ENCODE measurements around the gene FAU. TPM values are rescaled to one million over a fixed set of nuclear protein-coding genes. Genes with fewer than 3 reads are reported as not detected.

The FAU gene
- polyA plus RNA-seq, 1 of the 3 experiments (the other 2 are of a cell fraction), result 1,210 TPM

DNA sequence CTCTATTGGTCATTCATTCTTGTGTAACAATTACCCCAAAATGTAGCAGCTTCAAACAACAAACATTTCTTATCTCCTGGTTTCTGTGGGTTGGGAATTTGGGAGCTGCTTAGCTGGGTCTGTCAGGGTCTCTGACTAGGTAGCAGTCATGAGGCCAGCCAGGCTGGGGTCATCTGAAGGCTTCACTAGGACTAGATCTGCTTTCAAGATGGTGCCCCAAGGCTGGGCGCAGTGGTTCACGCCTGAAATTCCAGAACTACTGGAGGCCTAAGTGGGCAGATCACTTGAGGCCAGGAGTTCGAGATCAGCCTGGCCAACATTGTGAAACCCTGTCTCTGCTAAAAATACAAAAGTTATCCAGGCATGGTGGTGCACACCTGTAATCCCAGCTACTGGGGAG, 35.0 kb upstream of the FAU start:
- Histone ChIP-seq H4K20me1 (ENCODE audit: insufficient read depth) (no peaks in the 10 kb centered on the region), H3K27ac (ENCODE audit: low read depth in 2 of 2, low read length in 1 of 2) (no peak overlapping the region), H3K9me2 (no peaks in the 10 kb centered on the region), H3K27me3 (ENCODE audit: insufficient read depth) (no peaks in the 10 kb centered on the region), H3K4me1 (ENCODE audit: control insufficient read depth in 1 of 2, insufficient read depth in 2 of 2, low read depth in 1 of 2, low read length in 1 of 2) (no peaks in the 10 kb centered on the region), H3K79me2 (ENCODE audit: insufficient read depth) (no peaks in the 10 kb centered on the region), H3K4me3 (ENCODE audit: low read depth in 2 of 2, low read length in 1 of 2) (no peak overlapping the region), H3K9me3 (no peaks in the 10 kb centered on the region), H3K4me2 (no peak overlapping the region), H3F3A (replicated peaks; ENCODE audit: insufficient read depth) (no peaks in the 10 kb centered on the region), H3K9ac (no peak overlapping the region), H3K36me3 (replicated peaks in 1 of 2; ENCODE audit: control insufficient read depth in 1 of 2, insufficient read depth in 2 of 2, low read length in 1 of 2) (no peaks in the 10 kb centered on the region), H2AFZ (ENCODE audit: low read depth) (no peak overlapping the region)
- no peak for TF ChIP-seq POLR2AphosphoS5 (IDR thresholded peaks at IDR 0.05; ENCODE audit: low read depth, low read length)
- TF ChIP-seq, protein P1, sequence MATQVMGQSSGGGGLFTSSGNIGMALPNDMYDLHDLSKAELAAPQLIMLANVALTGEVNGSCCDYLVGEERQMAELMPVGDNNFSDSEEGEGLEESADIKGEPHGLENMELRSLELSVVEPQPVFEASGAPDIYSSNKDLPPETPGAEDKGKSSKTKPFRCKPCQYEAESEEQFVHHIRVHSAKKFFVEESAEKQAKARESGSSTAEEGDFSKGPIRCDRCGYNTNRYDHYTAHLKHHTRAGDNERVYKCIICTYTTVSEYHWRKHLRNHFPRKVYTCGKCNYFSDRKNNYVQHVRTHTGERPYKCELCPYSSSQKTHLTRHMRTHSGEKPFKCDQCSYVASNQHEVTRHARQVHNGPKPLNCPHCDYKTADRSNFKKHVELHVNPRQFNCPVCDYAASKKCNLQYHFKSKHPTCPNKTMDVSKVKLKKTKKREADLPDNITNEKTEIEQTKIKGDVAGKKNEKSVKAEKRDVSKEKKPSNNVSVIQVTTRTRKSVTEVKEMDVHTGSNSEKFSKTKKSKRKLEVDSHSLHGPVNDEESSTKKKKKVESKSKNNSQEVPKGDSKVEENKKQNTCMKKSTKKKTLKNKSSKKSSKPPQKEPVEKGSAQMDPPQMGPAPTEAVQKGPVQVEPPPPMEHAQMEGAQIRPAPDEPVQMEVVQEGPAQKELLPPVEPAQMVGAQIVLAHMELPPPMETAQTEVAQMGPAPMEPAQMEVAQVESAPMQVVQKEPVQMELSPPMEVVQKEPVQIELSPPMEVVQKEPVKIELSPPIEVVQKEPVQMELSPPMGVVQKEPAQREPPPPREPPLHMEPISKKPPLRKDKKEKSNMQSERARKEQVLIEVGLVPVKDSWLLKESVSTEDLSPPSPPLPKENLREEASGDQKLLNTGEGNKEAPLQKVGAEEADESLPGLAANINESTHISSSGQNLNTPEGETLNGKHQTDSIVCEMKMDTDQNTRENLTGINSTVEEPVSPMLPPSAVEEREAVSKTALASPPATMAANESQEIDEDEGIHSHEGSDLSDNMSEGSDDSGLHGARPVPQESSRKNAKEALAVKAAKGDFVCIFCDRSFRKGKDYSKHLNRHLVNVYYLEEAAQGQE (IDR thresholded peaks at IDR 0.05; ENCODE audit: low read depth, low read length), result no peak
- TF ChIP-seq, protein P2, sequence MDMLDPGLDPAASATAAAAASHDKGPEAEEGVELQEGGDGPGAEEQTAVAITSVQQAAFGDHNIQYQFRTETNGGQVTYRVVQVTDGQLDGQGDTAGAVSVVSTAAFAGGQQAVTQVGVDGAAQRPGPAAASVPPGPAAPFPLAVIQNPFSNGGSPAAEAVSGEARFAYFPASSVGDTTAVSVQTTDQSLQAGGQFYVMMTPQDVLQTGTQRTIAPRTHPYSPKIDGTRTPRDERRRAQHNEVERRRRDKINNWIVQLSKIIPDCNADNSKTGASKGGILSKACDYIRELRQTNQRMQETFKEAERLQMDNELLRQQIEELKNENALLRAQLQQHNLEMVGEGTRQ (IDR thresholded peaks at IDR 0.05; ENCODE audit: borderline replicate concordance, low read depth, low read length), result no peak
- no peak for TF ChIP-seq SIN3A (IDR thresholded peaks at IDR 0.05; ENCODE audit: borderline replicate concordance, low read depth, low read length)
- no peak for TF ChIP-seq FOXM1 (IDR thresholded peaks at IDR 0.05; ENCODE audit: low read depth)
- TF ChIP-seq GABPA (IDR thresholded peaks at IDR 0.05; ENCODE audit: low read depth), result no peak
- 0% methylated on average over 1 of the region's 3 CpGs for WGBS (ENCODE audit: low lambda C conversion rate)
- ChIA-PET POLR2A (no interaction called here), CTCF (no interaction called here)
- DNase-seq, result no peak

DNA sequence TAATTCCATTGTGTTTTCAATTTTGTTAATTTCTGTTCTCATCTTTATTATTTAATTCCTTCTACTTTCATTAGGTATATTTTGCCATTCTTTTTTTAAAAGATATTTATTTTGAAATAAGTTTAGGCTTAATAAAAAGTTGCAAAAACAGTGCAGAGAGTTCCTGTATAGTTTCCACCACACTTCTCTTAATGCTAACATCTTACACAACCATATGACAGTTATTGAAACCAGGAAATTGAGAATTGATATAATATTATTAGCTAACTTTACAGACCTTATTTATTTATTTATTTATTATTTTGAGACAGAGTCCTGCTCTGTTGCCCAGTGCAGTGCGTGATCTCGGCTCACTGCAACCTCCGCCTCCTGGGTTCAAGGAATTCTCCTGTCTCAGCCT, 34.3 kb upstream of the FAU start:
- Histone ChIP-seq H3K4me3 (ENCODE audit: low read depth in 2 of 2, low read length in 1 of 2) (no peak overlapping the region), H3K9ac (no peak overlapping the region), H3K4me2 (no peak overlapping the region), H3K9me2 (no peaks in the 10 kb centered on the region), H3K79me2 (ENCODE audit: insufficient read depth) (no peaks in the 10 kb centered on the region), H3F3A (replicated peaks; ENCODE audit: insufficient read depth) (no peaks in the 10 kb centered on the region), H2AFZ (ENCODE audit: low read depth) (no peak overlapping the region), H3K27ac (ENCODE audit: low read depth in 2 of 2, low read length in 1 of 2) (no peak overlapping the region), H3K4me1 (ENCODE audit: control insufficient read depth in 1 of 2, insufficient read depth in 2 of 2, low read depth in 1 of 2, low read length in 1 of 2) (no peaks in the 10 kb centered on the region), H3K36me3 (replicated peaks in 1 of 2; ENCODE audit: control insufficient read depth in 1 of 2, insufficient read depth in 2 of 2, low read length in 1 of 2) (no peaks in the 10 kb centered on the region), H3K9me3 (no peaks in the 10 kb centered on the region), H3K27me3 (ENCODE audit: insufficient read depth) (no peaks in the 10 kb centered on the region), H4K20me1 (ENCODE audit: insufficient read depth) (no peaks in the 10 kb centered on the region)
- 84% methylated on average over 3 of the region's 3 CpGs for WGBS (ENCODE audit: low lambda C conversion rate)
- TF ChIP-seq, protein P1 (IDR thresholded peaks at IDR 0.05; ENCODE audit: low read depth, low read length), result no peak
- TF ChIP-seq NFIC (IDR thresholded peaks at IDR 0.05; ENCODE audit: borderline replicate concordance) (no peak), RFX5 (IDR thresholded peaks at IDR 0.05; ENCODE audit: low read length) (no peak), NRF1 (IDR thresholded peaks at IDR 0.05; ENCODE audit: low read depth, low read length) (no peak), RCOR1 (IDR thresholded peaks at IDR 0.05; ENCODE audit: low read length) (no peak), MXI1 (IDR thresholded peaks at IDR 0.05; ENCODE audit: low read depth, low read length) (no peak), EZH2phosphoT487 (IDR thresholded peaks at IDR 0.05; ENCODE audit: borderline replicate concordance, low read depth) (no peak), SMC3 (IDR thresholded peaks at IDR 0.05; ENCODE audit: low read depth, low read length) (no peak), ELF1 (IDR thresholded peaks at IDR 0.05) (no peak)
- TF ChIP-seq, protein P3, sequence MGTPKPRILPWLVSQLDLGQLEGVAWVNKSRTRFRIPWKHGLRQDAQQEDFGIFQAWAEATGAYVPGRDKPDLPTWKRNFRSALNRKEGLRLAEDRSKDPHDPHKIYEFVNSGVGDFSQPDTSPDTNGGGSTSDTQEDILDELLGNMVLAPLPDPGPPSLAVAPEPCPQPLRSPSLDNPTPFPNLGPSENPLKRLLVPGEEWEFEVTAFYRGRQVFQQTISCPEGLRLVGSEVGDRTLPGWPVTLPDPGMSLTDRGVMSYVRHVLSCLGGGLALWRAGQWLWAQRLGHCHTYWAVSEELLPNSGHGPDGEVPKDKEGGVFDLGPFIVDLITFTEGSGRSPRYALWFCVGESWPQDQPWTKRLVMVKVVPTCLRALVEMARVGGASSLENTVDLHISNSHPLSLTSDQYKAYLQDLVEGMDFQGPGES (IDR thresholded peaks at IDR 0.05; ENCODE audit: low read depth, low read length), result no peak
- TF ChIP-seq, protein P4, sequence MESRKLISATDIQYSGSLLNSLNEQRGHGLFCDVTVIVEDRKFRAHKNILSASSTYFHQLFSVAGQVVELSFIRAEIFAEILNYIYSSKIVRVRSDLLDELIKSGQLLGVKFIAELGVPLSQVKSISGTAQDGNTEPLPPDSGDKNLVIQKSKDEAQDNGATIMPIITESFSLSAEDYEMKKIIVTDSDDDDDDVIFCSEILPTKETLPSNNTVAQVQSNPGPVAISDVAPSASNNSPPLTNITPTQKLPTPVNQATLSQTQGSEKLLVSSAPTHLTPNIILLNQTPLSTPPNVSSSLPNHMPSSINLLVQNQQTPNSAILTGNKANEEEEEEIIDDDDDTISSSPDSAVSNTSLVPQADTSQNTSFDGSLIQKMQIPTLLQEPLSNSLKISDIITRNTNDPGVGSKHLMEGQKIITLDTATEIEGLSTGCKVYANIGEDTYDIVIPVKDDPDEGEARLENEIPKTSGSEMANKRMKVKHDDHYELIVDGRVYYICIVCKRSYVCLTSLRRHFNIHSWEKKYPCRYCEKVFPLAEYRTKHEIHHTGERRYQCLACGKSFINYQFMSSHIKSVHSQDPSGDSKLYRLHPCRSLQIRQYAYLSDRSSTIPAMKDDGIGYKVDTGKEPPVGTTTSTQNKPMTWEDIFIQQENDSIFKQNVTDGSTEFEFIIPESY (IDR thresholded peaks at IDR 0.05; ENCODE audit: borderline replicate concordance, low read depth), result no peak
- POLR2A ChIA-PET, result no interaction called here
- DNase-seq, result no peak
- CTCF ChIA-PET, result interaction anchor here (0.6 to 1.3 kb wide), 2 partner anchors 24 to 43 kb away, joined by 3 read pairs; no protein-coding TSS in a partner anchor

Data from SK-N-SH (cell line).